Aorta (tissue), 5 donors: ENCODE data around the gene PAPPA. TPM values are rescaled to one million over a fixed set of nuclear protein-coding genes. Genes with fewer than 3 reads are reported as not detected.

Experiments used
- ATAC-seq: fragments of 200-7000 bp; cut with Tn5 transposase; one replicate; pipeline ENCODE4 v1.9.1; 2022; ENCODE audit warnings: moderate library complexity; ENCODE audit not compliant: low FRiP score
- DNase-seq, 2 donors: peaks; one replicate each; pipeline ENCODE4 v3.0.0-alpha.2; 2020
- H3K27ac ChIP-seq, 2 donors: one replicate each; pipeline ENCODE4 v1.5.1; 2013; ENCODE audit warnings: low read length in 2 of 2, mild to moderate bottlenecking in 2 of 2, moderate library complexity in 2 of 2, control low read depth in 1 of 2, inconsistent platforms in 1 of 2, low read depth in 1 of 2
- H3K27me3 ChIP-seq, 2 donors: one replicate each; pipeline ENCODE4 v1.6.1; 2013; ENCODE audit warnings: control low read depth in 1 of 2, low read length in 1 of 2, mild to moderate bottlenecking in 1 of 2, moderate library complexity in 1 of 2; ENCODE audit not compliant: insufficient read depth in 2 of 2, control insufficient read depth in 1 of 2
- H3K36me3 ChIP-seq, 2 donors: one replicate each; pipeline ENCODE4 v1.6.1; 2013; ENCODE audit warnings: control low read depth in 1 of 2, low read length in 1 of 2, mild to moderate bottlenecking in 1 of 2; ENCODE audit not compliant: insufficient read depth in 2 of 2, control insufficient read depth in 1 of 2
- H3K4me1 ChIP-seq, 2 donors: one replicate each; pipeline ENCODE4 v1.6.1; 2013; ENCODE audit warnings: low read length in 2 of 2, control low read depth in 1 of 2, mild to moderate bottlenecking in 1 of 2, moderate library complexity in 1 of 2; ENCODE audit not compliant: insufficient read depth in 2 of 2, control insufficient read depth in 1 of 2
- H3K4me3 ChIP-seq, 2 donors: one replicate each; pipeline ENCODE4 v1.5.1; 2013; ENCODE audit warnings: low read length in 2 of 2, control low read depth in 1 of 2, mild to moderate bottlenecking in 1 of 2
- H3K9me3 ChIP-seq: one replicate; pipeline ENCODE4 v1.6.1; 2013; ENCODE audit warnings: mild to moderate bottlenecking, low read length; ENCODE audit not compliant: control insufficient read depth
- WGBS, 2 donors: extraction: QIAGEN DNeasy Blood & Tissue Kit; methylation state at CpG; one replicate each; pipeline ENCODE4 v1.1.7; 2013; 5-methylcytosine and 5-hydroxymethylcytosine counted together
- intact Hi-C, 2 donors: fragments of 100-400 bp; cut with DNase I; formaldehyde crosslinking; loops; one replicate each; pipeline versions ENCODE4 v1.14.2 to v1.15.0; 2022
- polyA plus RNA-seq, 2 donors: library from polyadenylated mRNA; stranded (reverse); fragments of 200-250 nt; gene quantifications; one replicate each; pipeline ENCODE4 v1.2.3, GENCODE V29; 2013
- total RNA-seq, 2 donors: library from RNA; stranded (reverse); fragmentation: NEBNext Ultra II Directional; extraction: Animal tissue kit (Norgen Biotek cat#: 25700); gene quantifications; one replicate each; pipeline ENCODE4 v1.2.1, GENCODE V29; 2021
- donor health status: healthy with polysubstance abuse.
- donor health status: Bipolar disorder and iron deficiency.
- donor health status: DM: no; HTN: no; CAD: no.
- donor health status: DM: no; HTN: no; CAD: no.
- donor health status: DM: yes; HTN: yes; CAD: no.

PAPPA gene
- total and polyA plus RNA-seq, 4 donors, result 0.50 to 16.6 (median 7.3) TPM

DNA sequence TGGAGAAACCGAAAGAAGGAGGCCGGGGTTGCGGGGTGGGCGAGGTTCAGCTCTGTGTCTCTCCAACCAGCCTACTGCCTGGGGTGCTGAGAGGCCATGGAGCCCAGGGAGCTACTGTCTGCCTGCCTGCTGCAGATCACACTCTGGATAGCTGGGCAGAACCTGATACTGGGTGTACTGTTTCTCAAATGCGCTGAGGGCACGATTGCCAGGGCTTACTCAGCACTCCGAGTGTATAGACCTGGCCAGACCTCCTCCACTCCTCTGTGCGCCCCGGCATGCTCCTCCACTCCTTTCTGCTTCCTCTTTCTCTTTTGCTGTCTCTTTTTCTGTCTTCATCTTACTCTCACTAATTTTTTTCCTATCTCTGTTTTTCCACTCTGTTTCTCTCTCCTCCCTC is 215.1 kb downstream of the PAPPA start:
- Histone ChIP-seq H3K27me3 (no peaks in the 10 kb centered on the region), H3K36me3 (no peaks in the 10 kb centered on the region), H3K4me1 (no peaks in the 10 kb centered on the region), H3K9me3 (no peaks in the 10 kb centered on the region), H3K27ac (no peak overlapping the region), H3K4me3 (no peak overlapping the region)
- DNase-seq, result no peak
- WGBS, 2 donors, result 73 to 76% methylated on average over 9 of the region's 9 CpGs
- intact Hi-C loops, result no loop called here
- no peak for ATAC-seq

DNA sequence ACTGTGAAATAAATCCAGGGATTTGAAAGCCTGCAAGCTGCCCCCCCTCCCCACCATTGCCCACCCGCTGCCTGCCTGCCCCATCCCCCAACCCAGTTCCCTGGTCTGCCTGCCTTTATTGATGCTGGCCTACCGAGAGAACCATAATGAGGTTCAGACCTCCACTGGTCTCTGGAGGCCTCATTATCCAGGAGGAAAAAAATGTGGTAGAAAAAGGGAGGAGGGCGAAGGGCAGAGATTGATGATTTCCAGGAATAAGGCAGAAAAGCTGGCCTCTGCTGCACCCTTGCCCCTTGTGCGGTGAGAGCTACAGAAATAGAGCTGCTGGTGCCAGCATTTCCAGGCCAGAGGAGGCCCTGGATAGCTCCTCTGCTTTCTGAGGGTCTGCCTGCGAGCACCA is 216.1 kb downstream of the PAPPA start:
- ATAC-seq (no peak), DNase-seq (no peak)
- Histone ChIP-seq H3K27ac (no peak overlapping the region), H3K27me3 (no peaks in the 10 kb centered on the region), H3K4me3 (no peak overlapping the region), H3K4me1 (no peaks in the 10 kb centered on the region), H3K36me3 (no peaks in the 10 kb centered on the region), H3K9me3 (no peaks in the 10 kb centered on the region)
- intact Hi-C loops, result no loop called here
- 65 to 71% methylated on average over 5 of the region's 5 CpGs for WGBS, 2 donors

DNA sequence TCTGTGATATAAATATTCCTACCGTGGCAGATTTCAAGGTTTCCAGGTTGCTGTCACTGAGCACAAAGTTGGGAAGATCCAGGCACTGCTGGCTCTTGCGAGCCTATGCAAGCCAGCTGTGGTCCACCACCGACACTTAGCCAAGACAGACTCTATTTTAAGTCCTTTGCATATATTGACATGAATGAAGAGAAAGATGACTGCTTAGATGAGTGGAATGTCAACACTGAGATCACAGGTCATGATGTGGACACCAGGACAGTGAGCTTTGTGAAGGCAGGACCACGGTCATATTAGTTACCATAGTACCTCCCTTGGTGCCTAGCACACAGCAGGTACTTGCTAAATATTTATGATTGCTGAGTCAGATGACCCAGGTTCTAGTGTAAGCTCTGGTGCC is 217.0 kb downstream of the PAPPA start:
- WGBS, 2 donors, result 69 to 72% methylated on average over 4 of the region's 4 CpGs
- no peak for DNase-seq
- Histone ChIP-seq H3K9me3 (no peaks in the 10 kb centered on the region), H3K27ac (no peak overlapping the region), H3K4me3 (no peak overlapping the region), H3K27me3 (no peaks in the 10 kb centered on the region), H3K4me1 (no peaks in the 10 kb centered on the region), H3K36me3 (no peaks in the 10 kb centered on the region)
- no peak for ATAC-seq
- intact Hi-C loops, result no loop called here

DNA sequence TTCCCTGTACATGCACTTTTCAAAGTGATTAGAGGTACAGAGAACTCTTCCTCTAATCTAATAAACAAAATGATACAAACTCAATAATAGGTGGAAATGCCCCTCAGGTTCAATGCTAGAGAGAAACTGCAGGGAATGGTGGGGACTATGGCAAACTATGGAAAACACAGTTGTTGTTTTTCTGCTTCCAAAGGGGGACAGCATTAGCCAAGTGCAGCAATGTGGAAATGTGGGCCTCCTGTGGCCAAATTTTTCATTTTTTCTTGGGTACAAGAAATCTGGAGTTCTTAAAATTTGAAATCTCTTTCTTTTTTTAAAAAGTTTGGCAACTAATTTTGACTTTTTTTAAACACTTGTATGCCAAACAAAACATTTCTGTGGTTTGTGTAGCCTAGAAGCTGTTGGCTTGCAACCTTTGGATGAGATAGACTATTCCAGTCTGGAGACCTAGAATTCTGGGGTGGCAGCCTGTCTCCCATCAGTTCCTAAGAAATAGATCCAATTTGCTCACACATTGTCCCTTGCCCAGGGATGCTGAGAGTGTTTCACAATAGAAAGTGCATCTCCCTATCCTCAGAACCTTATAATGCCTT is 218.6 kb downstream of the PAPPA start:
- peak; percentile 49 for ATAC-seq
- DNase-seq, result no peak

DNA sequence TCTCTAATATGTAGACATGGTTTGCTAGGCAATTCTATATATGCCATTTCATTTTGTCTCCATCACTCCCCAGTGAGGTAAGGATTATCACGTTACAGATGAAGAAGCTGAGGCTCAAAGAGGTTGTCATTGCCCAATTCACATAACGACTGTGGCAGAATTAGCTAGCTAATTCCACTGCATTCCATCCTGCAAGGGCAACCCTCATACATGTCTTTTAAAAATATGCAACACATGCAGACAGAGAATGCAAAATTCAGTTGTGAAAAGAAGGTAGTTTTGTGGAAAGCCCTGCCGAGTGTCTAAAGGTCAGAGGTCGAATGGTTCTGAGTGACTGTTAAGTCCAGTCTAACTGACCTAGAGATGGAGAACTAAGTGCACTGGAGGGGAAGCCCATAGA is 219.2 kb downstream of the PAPPA start:
- WGBS, 2 donors, result 88 to 92% methylated on average over 4 of the region's 4 CpGs
- intact Hi-C loops, result no loop called here
- H3K4me3 ChIP-seq, result no peak overlapping the region

More for the DNA sequence above, 218.6 kb downstream of the PAPPA start:
- intact Hi-C loops, result no loop called here
- Histone ChIP-seq H3K27me3 (no peaks in the 10 kb centered on the region), H3K36me3 (no peaks in the 10 kb centered on the region), H3K4me3 (no peak overlapping the region), H3K27ac (no peak overlapping the region), H3K9me3 (no peaks in the 10 kb centered on the region), H3K4me1 (no peaks in the 10 kb centered on the region)

DNA sequence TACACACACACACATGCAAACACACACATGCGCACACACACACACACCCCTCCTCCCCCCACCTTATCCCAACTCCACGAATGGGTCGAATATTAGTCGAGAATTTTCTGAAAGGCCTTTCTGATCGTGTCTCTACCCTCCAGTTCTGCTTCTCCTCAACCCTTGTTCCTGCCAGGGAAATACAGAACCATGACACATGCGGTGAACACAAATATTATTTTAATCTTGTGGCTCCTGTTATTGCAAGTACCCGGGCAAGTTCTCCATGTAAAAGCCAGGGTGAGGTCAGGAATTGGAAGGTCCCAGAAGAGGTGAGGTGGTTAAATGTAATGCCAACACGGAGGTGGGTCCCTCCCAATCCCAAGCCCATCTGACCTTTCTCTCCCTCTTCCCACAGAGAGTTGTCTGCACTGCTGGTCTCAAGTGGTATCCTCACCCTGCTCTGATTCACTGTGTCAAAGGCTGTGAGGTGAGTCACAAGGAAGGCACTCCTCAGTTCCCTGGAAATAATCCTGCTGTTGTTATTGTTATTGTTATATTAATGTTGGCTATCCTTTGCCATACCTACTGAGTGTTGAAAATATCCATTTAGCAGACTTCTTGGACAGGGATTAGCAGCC is 223.7 kb downstream of the PAPPA start:
- WGBS, 2 donors, result 13 to 31% methylated on average over 8 of the region's 8 CpGs

More for the DNA sequence above, 219.2 kb downstream of the PAPPA start:
- Histone ChIP-seq H3K9me3 (no peaks in the 10 kb centered on the region), H3K27ac (no peak overlapping the region), H3K27me3 (no peaks in the 10 kb centered on the region), H3K4me1 (peaks cover 0 to 2% of the 10 kb centered on the region in 2 donors), H3K36me3 (no peaks in the 10 kb centered on the region)
- DNase-seq, result no peak
- no peak for ATAC-seq

DNA sequence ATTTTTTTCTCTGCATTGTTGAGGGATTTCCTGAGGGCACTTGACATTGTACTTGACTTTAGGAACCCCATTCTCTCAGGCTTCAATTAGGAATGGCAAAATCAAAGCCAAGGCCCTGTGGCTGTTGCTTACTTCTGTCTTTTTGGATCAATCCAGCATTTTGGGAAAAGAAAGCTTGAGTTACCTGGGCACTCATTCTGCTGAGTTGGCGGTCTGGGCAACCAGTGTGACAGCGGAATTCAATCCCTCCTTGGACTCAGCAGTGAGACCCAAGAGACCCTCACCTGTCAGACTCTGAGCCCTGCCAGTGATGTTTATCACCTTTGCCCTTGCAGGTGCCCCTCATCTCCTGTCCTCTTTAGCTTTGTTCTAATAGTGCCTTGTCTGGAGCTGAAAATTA is 225.3 kb downstream of the PAPPA start:
- 98% methylated on average over 2 of the region's 2 CpGs for WGBS, 2 donors
- Histone ChIP-seq H3K4me1 (peaks cover 0 to 2% of the 10 kb centered on the region in 2 donors), H3K4me3 (no peak overlapping the region), H3K27me3 (no peaks in the 10 kb centered on the region), H3K36me3 (peaks cover 0 to 2% of the 10 kb centered on the region in 2 donors), H3K27ac (no peak overlapping the region), H3K9me3 (no peaks in the 10 kb centered on the region)
- intact Hi-C loops, result no loop called here
- ATAC-seq (no peak), DNase-seq (no peak)

More for the DNA sequence above, 223.7 kb downstream of the PAPPA start:
- intact Hi-C loops, result no loop called here
- Histone ChIP-seq H3K36me3 (peaks cover 0 to 1% of the 10 kb centered on the region in 2 donors), H3K4me3 (no peak overlapping the region), H3K27me3 (no peaks in the 10 kb centered on the region), H3K27ac (no peak overlapping the region), H3K4me1 (peaks cover 0 to 2% of the 10 kb centered on the region in 2 donors), H3K9me3 (no peaks in the 10 kb centered on the region)
- ATAC-seq (no peak), DNase-seq (no peak)

DNA sequence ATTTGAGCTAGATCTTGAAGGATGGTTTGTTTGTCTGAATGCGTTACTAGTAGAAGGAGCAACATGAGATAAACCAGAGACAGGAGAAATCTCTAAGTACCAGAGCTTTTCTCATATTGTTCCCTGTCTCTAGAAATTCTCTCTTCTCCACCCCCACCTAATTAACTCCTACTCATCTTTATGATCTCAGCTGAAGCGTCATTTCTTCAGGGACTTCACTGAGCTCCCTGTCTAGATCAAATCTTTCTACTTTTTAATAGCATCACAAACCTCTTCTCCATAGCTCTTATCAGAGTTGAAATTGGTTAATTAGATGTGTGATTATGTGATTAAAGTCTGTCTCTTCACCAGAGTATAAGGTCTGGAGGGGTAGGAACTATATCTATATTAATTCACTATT is 226.2 kb downstream of the PAPPA start:
- no peaks in the 10 kb centered on the region for H3K27me3 ChIP-seq
- peaks cover 0 to 2% of the 10 kb centered on the region in 2 donors for H3K4me1 ChIP-seq
- intact Hi-C loops, result no loop called here
- H3K36me3 ChIP-seq, result peaks cover 0 to 2% of the 10 kb centered on the region in 2 donors
- H3K4me3 ChIP-seq, result no peak overlapping the region
- WGBS, 2 donors, result 95 to 100% methylated on average over 2 of the region's 2 CpGs
- no peaks in the 10 kb centered on the region for H3K9me3 ChIP-seq
- ATAC-seq (no peak), DNase-seq (no peak)
- no peak overlapping the region for H3K27ac ChIP-seq

DNA sequence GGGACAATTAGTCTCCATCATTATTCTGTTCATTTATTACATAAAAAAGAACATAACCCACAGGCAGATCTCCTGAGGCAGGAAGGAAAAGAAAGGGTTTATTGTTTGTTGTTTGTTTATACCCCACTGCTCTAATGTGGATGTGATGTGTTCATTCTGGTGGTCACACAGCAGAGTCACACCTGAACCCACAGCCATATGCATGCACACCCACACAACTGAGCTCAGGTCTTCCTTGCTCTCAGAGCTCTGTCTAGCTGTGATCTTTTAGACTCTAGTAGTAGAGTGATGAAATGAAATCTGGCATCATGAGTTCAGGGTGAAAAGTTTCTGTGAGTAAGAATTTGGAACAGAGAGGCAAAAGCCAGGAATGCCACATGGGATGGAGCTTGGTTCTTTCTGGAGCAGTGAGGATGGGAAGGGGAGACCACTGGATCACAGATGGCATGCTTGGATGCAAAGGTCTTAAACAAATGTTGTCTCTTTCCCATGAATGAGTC is 227.0 kb downstream of the PAPPA start:
- Histone ChIP-seq H3K27ac (no peak overlapping the region), H3K4me1 (peaks cover 0 to 2% of the 10 kb centered on the region in 2 donors), H3K9me3 (no peaks in the 10 kb centered on the region), H3K27me3 (no peaks in the 10 kb centered on the region), H3K4me3 (no peak overlapping the region), H3K36me3 (peaks cover 0 to 2% of the 10 kb centered on the region in 2 donors)
- DNase-seq, result no peak
- intact Hi-C loops, result no loop called here
- ATAC-seq, result no peak
